Mammary epithelial cell (primary cell): Measurements from ENCODE around the gene TMEM74B.

ENCODE experiments used
- EZH2 ChIP-seq: IDR thresholded peaks from 2 replicates; pipeline ENCODE4 v1.6.1; 2012; ENCODE audit warnings: low read length, inconsistent platforms, borderline replicate concordance
- TF ChIP-seq, protein P1 (sequence below), 2 donors: IDR thresholded peaks in 1 of 2; conservative IDR thresholded peaks in 1 of 2; 2 replicates each; pipeline ENCODE4 v1.5.1; 2011 to 2012; ENCODE audit warnings: inconsistent platforms in 2 of 2, low read length in 2 of 2, mild to moderate bottlenecking in 2 of 2, control low read depth in 1 of 2, low read depth in 1 of 2; ENCODE audit not compliant: insufficient read depth in 1 of 2; ENCODE audit errors: extremely low read depth in 1 of 2

- TF ChIP-seq, protein P1, sequence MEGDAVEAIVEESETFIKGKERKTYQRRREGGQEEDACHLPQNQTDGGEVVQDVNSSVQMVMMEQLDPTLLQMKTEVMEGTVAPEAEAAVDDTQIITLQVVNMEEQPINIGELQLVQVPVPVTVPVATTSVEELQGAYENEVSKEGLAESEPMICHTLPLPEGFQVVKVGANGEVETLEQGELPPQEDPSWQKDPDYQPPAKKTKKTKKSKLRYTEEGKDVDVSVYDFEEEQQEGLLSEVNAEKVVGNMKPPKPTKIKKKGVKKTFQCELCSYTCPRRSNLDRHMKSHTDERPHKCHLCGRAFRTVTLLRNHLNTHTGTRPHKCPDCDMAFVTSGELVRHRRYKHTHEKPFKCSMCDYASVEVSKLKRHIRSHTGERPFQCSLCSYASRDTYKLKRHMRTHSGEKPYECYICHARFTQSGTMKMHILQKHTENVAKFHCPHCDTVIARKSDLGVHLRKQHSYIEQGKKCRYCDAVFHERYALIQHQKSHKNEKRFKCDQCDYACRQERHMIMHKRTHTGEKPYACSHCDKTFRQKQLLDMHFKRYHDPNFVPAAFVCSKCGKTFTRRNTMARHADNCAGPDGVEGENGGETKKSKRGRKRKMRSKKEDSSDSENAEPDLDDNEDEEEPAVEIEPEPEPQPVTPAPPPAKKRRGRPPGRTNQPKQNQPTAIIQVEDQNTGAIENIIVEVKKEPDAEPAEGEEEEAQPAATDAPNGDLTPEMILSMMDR (conservative IDR thresholded peaks at IDR 0.05 in 1 of 2, IDR thresholded peaks at IDR 0.05 in 1 of 2; ENCODE audit: extremely low read depth in 1 of 2, insufficient read depth in 1 of 2, low read depth in 1 of 2, low read length in 2 of 2), result no peak
- TF ChIP-seq EZH2, result no peak
Measured at GRCh38 chr20:1225263-1225782, 40.5 kb upstream of the TMEM74B start.
